Spleen (tissue), 13 donors: ENCODE measurements around the gene AKAP1. TPM values are rescaled to one million over a fixed set of nuclear protein-coding genes. Genes with fewer than 3 reads are reported as not detected.

ENCODE experiments used
- DNase-seq: peaks from one replicate; pipeline ENCODE4 v3.0.0-alpha.2; 2020
- H3K27ac ChIP-seq, 8 donors: fragments of 200-600 bp; sonication (generic) in 7 of 8; 1 replicate in 4 of 8; 2 replicates in 4 of 8; pipeline versions ENCODE4 v1.5.0 to v1.8.0; 2016 to 2021; ENCODE audit warnings: inconsistent platforms in 4 of 8, mild to moderate bottlenecking in 4 of 8, moderate library complexity in 1 of 8
- H3K27me3 ChIP-seq, 7 donors: fragments of 200-600 bp; sonication (generic) in 6 of 7; replicated peaks in 1 of 7; 1 replicate in 4 of 7; 2 replicates in 3 of 7; pipeline versions ENCODE4 v1.5.0 to v1.8.0; 2016 to 2021; ENCODE audit warnings: inconsistent platforms in 3 of 7, mild to moderate bottlenecking in 1 of 7
- H3K36me3 ChIP-seq, 6 donors: fragments of 200-600 bp; sonication (generic) in 5 of 6; 1 replicate in 4 of 6; 2 replicates in 2 of 6; pipeline versions ENCODE4 v1.5.0 to v1.8.0; 2016 to 2021; ENCODE audit warnings: inconsistent platforms in 2 of 6
- H3K4me1 ChIP-seq, 6 donors: fragments of 200-600 bp; sonication (generic) in 5 of 6; 1 replicate in 3 of 6; 2 replicates in 3 of 6; pipeline versions ENCODE4 v1.5.0 to v1.8.0; 2016 to 2021; ENCODE audit warnings: inconsistent platforms in 3 of 6
- H3K4me3 ChIP-seq, 8 donors: fragments of 200-600 bp; sonication (generic) in 7 of 8; 1 replicate in 4 of 8; 2 replicates in 4 of 8; pipeline versions ENCODE4 v1.5.0 to v1.8.0; 2016 to 2021; ENCODE audit warnings: inconsistent platforms in 4 of 8, mild to moderate bottlenecking in 4 of 8, moderate library complexity in 2 of 8
- H3K9me3 ChIP-seq, 8 donors: fragments of 200-600 bp; sonication (generic) in 7 of 8; 1 replicate in 4 of 8; 2 replicates in 4 of 8; pipeline versions ENCODE4 v1.5.0 to v1.8.0; 2016 to 2021; ENCODE audit warnings: inconsistent platforms in 4 of 8
- CTCF ChIP-seq, 11 experiments: fragments of 200-600 bp in 7 of 11; fragments of 450-650 bp in 4 of 11; sonication (generic) in 4 of 11; IDR thresholded peaks in 8 of 11; conservative IDR thresholded peaks in 3 of 11; 1 replicate in 7 of 11; 2 replicates in 4 of 11; pipeline versions ENCODE4 v1.4.0 to v1.8.0; 2016 to 2021; ENCODE audit warnings: antibody characterized with exemption in 11 of 11, inconsistent platforms in 4 of 11, mild to moderate bottlenecking in 1 of 11
- POLR2A ChIP-seq, 3 donors: fragments of 450-650 bp; IDR thresholded peaks; one replicate each; pipeline ENCODE4 v1.5.1; 2017; ENCODE audit warnings: antibody characterized with exemption in 3 of 3, mild to moderate bottlenecking in 1 of 3
- POLR2AphosphoS5 ChIP-seq, 3 donors: sonication (generic); formaldehyde crosslinking; IDR thresholded peaks; one replicate each; pipeline ENCODE4 v1.5.1; 2017; ENCODE audit warnings: antibody characterized with exemption in 3 of 3
- WGBS, 5 donors: extraction: QIAGEN DNeasy Blood & Tissue Kit in 3 of 5; methylation state at CpG; one replicate each; pipeline versions ENCODE4 v1.1.5 to v1.1.7; 2013 to 2018; 5-methylcytosine and 5-hydroxymethylcytosine counted together
- intact Hi-C: fragments of 100-400 bp; cut with DNase I; formaldehyde crosslinking; loops from one replicate; pipeline ENCODE4 v1.15.0; 2023; ENCODE audit warnings: low total_unique reads
- long read RNA-seq, 2 donors: transcript quantifications; one replicate each; lab custom pipeline, GENCODE V29; 2026
- polyA plus RNA-seq, 3 donors: library from polyadenylated mRNA; stranded (reverse); fragments of 200-250 nt; gene quantifications; one replicate each; pipeline ENCODE4 v1.2.1, GENCODE V29; 2013
- total RNA-seq, 7 donors: library from RNA; depleted of rRNA in 3 of 7; stranded (reverse); fragments of >200 nt in 3 of 7; fragmentation: NEBNext Ultra II Directional in 4 of 7; extraction: Animal tissue kit (Norgen Biotek cat#: 25700) in 4 of 7; gene quantifications; one replicate each; pipeline versions ENCODE4 v1.1.0 to v1.2.1, GENCODE V29; 2016 to 2021
- donor health status: healthy with polysubstance abuse.
- donor health status: DM: no; HTN: no; CAD: no; lungs with moderate emphysema.
- donor health status: DM: no; HTN: no; CAD: no.
- donor health status: Bipolar disorder and iron deficiency.
- donor health status: healthy.
- donor health status: DM: no; HTN: no; CAD: no.
- donor health status: DM: yes; HTN: yes; CAD: no.

Gene AKAP1
- total RNA-seq (10 to 100 TPM; 15.0 to 23.9 (median 21.1) TPM), polyA plus RNA-seq (10 to 100 TPM in 1 of 3 donors, 1 to 10 TPM in 2; 6.7 to 12.5 (median 9.4) TPM)
- long read RNA-seq, donor 1: 0 reads
- long read RNA-seq, donor 2, partial matches to known transcripts: 0 of 1 reads
- long read RNA-seq, donor 2, other reads (novel, unspliced or antisense): 0 of 1 reads

DNA sequence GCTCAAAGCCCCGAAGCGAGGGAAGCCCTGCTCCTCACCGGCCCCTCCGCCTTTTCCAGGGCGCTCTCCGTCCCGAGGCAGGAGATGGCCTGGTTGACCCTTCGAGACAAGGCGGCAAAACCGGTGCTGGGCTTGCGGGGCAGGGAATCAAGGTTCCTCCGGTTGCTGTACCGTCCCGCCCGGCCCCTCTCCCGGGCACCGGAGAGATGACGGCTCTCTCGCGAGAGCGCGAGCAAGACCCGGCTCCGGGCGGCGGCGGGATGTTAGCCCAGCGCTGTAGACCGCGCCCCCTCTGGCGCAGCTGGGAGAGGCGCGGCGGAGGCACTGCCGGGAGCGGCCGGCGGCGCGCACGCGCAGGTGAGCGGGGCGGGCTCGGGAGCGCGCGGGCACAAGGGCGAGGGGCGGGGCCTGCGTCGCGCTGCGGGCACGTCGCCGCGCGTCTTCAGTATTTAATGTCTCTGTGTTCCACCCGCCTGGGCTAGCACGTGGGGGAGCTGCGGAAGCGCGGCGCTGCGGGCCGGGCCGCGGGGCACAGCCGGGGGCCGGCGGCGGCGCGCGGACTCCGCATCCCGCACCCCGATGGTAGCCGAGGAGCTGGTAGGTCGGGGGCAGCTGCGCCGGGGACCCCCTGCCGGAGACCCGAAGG is at the start of gene AKAP1:
TSS of gene AKAP1 (plus strand) at position 445 of the 646 bp plus-strand sequence. CDS start 20,219 bp downstream, outside the sequence.
- Histone ChIP-seq H3K9me3 (no peaks in the 10 kb centered on the region), H3K36me3 (no peaks in the 10 kb centered on the region), H3K4me3 (peak within 1 kb of the TSS; percentile 79 to 99 (median 89)), H3K27me3 (no peaks in the 10 kb centered on the region), H3K4me1 (peaks cover 0 to 48% (median 25%) of the 10 kb centered on the region in 6 donors), H3K27ac (peak within 1 kb of the TSS; percentile 90 to 98 (median 94))
- intact Hi-C loops: no loop called here
- peak; percentile 99 for DNase-seq
- TF ChIP-seq POLR2A (IDR thresholded peaks at IDR 0.05) (peak; percentile 33 to 91 (median 48)), CTCF (IDR thresholded peaks at IDR 0.05 in 8 of 11, conservative IDR thresholded peaks at IDR 0.05 in 3 of 11) (peak in 10 of 11 experiments; percentile 13 to 69 (median 51)), POLR2AphosphoS5 (IDR thresholded peaks at IDR 0.05) (peak; percentile 98 to 99 (median 99))
- 0 to 1% (median 1%) methylated on average over 16 to 85 of the region's 85 CpGs for WGBS, 5 donors

- Histone ChIP-seq H3K27ac (no peak overlapping the region), H3K27me3 (peaks cover 0 to 47% (median 0%) of the 10 kb centered on the region in 7 donors), H3K4me1 (no peaks in the 10 kb centered on the region), H3K9me3 (no peaks in the 10 kb centered on the region), H3K36me3 (no peaks in the 10 kb centered on the region), H3K4me3 (no peak overlapping the region)
- TF ChIP-seq POLR2A (IDR thresholded peaks at IDR 0.05): no peak
- no peak for TF ChIP-seq CTCF (IDR thresholded peaks at IDR 0.05 in 8 of 11, conservative IDR thresholded peaks at IDR 0.05 in 3 of 11)
- TF ChIP-seq POLR2AphosphoS5 (IDR thresholded peaks at IDR 0.05): no peak
- 57 to 82% (median 74%) methylated on average over 4 of the region's 4 CpGs for WGBS, 5 donors
- intact Hi-C loops: no loop called here
- no peak for DNase-seq
Measured at GRCh38 chr17:57035971-57036481, 49.0 kb upstream of the AKAP1 start.

- Histone ChIP-seq H3K27ac (no peak overlapping the region), H3K9me3 (no peaks in the 10 kb centered on the region), H3K4me1 (no peaks in the 10 kb centered on the region), H3K4me3 (no peak overlapping the region), H3K27me3 (peaks cover 0 to 56% (median 0%) of the 10 kb centered on the region in 7 donors), H3K36me3 (no peaks in the 10 kb centered on the region)
- 59 to 82% (median 76%) methylated on average over 1 of the region's 1 CpG for WGBS, 5 donors
- intact Hi-C loops: no loop called here
- TF ChIP-seq POLR2AphosphoS5 (IDR thresholded peaks at IDR 0.05) (no peak), CTCF (IDR thresholded peaks at IDR 0.05 in 8 of 11, conservative IDR thresholded peaks at IDR 0.05 in 3 of 11) (no peak), POLR2A (IDR thresholded peaks at IDR 0.05) (no peak)
- no peak for DNase-seq
Measured at GRCh38 chr17:57037411-57037810, 47.6 kb upstream of the AKAP1 start.

DNA sequence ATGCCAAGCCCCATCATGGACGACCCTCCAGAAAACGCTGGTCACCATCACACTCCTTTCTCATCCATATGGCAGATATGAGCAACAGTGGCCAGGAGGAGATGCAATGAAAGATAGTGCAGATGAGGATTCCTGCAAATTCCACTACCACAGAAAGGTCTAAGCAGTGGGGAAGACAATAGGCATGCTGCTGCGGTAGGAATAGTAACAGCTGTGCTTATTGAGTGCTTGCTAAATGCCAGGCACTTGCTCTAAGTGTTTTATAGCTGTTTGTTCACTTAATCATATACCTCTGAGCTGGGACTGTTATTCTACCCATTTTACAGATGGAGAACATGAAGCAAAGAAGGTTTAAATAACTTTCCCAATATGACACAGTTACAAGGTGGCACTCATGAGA is 46.6 kb upstream of the AKAP1 start:
- H3K4me3 ChIP-seq: no peak overlapping the region
- H3K4me1 ChIP-seq: no peaks in the 10 kb centered on the region
- H3K9me3 ChIP-seq: no peaks in the 10 kb centered on the region
- intact Hi-C loops: no loop called here
- DNase-seq: no peak
- 62 to 82% (median 76%) methylated on average over 3 of the region's 3 CpGs for WGBS, 5 donors
- peaks cover 0 to 65% (median 5%) of the 10 kb centered on the region in 7 donors for H3K27me3 ChIP-seq
- TF ChIP-seq POLR2AphosphoS5 (IDR thresholded peaks at IDR 0.05) (no peak), POLR2A (IDR thresholded peaks at IDR 0.05) (no peak), CTCF (IDR thresholded peaks at IDR 0.05 in 8 of 11, conservative IDR thresholded peaks at IDR 0.05 in 3 of 11) (no peak)
- no peak overlapping the region for H3K27ac ChIP-seq
- H3K36me3 ChIP-seq: no peaks in the 10 kb centered on the region
